Endothelial cell of umbilical vein (primary cell): ENCODE measurements around the gene CECR2. TPM values are rescaled to one million over a fixed set of nuclear protein-coding genes. Genes with fewer than 3 reads are reported as not detected.

ENCODE experiments used
- BruUV-seq: library from RNA; stranded (reverse); fragments of 400-500 nt; replicated peaks from 2 replicates; lab custom pipeline; 2021; lab: Mats Ljungman, UMichigan
- CTCF ChIA-PET: fragments of 300-600, 350-600 bp; sonication (Branson Sonifier 250); formaldehyde crosslinking; loops from one replicate; lab custom pipeline; 2021; ENCODE audit warnings: antibody characterized with exemption, inconsistent platforms; lab: Charles Lee
- POLR2A ChIA-PET: fragments of 300-600, 350-600 bp; sonication (Branson Sonifier 250); formaldehyde crosslinking; loops from one replicate; lab custom pipeline; 2021; ENCODE audit warnings: antibody characterized with exemption, inconsistent platforms; lab: Charles Lee
- DNase-seq: peaks from one replicate; pipeline ENCODE4 v3.0.0-alpha.2; 2011; ENCODE audit warnings: low read depth, low spot score
- FAIRE-seq: peaks from 2 replicates; lab custom pipeline; 2011; peaks lifted over from hg19 to GRCh38; lab: Jason Lieb, UNC
- H2AFZ ChIP-seq: 2 replicates; pipeline ENCODE4 v1.6.0; 2012; ENCODE audit warnings: low read depth, low read length, control low read depth, inconsistent platforms
- H3K27ac ChIP-seq: 2 replicates; pipeline ENCODE4 v1.5.1; 2011; ENCODE audit warnings: low read depth, mild to moderate bottlenecking, control low read depth, low read length, moderate library complexity; ENCODE audit not compliant: insufficient read depth
- H3K27me3 ChIP-seq, 2 experiments: 2 replicates each; pipeline versions ENCODE4 v1.6.0 to v1.6.1; 2011; ENCODE audit warnings: low read length in 2 of 2, mixed read lengths in 1 of 2; ENCODE audit not compliant: control insufficient read depth in 2 of 2, insufficient read depth in 2 of 2
- H3K36me3 ChIP-seq, 2 experiments: 2 replicates in 1 of 2; 3 replicates in 1 of 2; pipeline ENCODE4 v1.5.1; 2011; ENCODE audit warnings: low read length in 2 of 2, mild to moderate bottlenecking in 1 of 2, moderate library complexity in 1 of 2; ENCODE audit not compliant: control insufficient read depth in 2 of 2, insufficient read depth in 2 of 2; ENCODE audit errors: extremely low read depth in 1 of 2
- H3K4me1 ChIP-seq: 3 replicates; pipeline ENCODE4 v1.5.1; 2011; ENCODE audit warnings: mild to moderate bottlenecking, low read length; ENCODE audit not compliant: control insufficient read depth, insufficient read depth; ENCODE audit errors: extremely low read depth
- H3K4me2 ChIP-seq: 2 replicates; pipeline ENCODE4 v1.6.1; 2011; ENCODE audit warnings: low read length, control low read depth, mixed read lengths; ENCODE audit not compliant: insufficient read depth
- H3K4me3 ChIP-seq, 3 experiments: fragments of 200-600 bp in 1 of 3; sonication (generic), shearing (Covaris generic) in 1 of 3; replicated peaks in 1 of 3; 2 replicates each; pipeline ENCODE4 v1.5.1; 2011 to 2016; ENCODE audit warnings: control low read depth in 3 of 3, low read length in 3 of 3, mild to moderate bottlenecking in 2 of 3, inconsistent platforms in 1 of 3, low read depth in 1 of 3, moderate library complexity in 1 of 3; ENCODE audit not compliant: insufficient read depth in 1 of 3
- H3K79me2 ChIP-seq: 2 replicates; pipeline ENCODE4 v1.6.0; 2012; ENCODE audit warnings: low read length, inconsistent platforms; ENCODE audit not compliant: control insufficient read depth, insufficient read depth
- H3K9ac ChIP-seq: replicated peaks from 2 replicates; pipeline ENCODE3; 2011; ENCODE audit warnings: low read length, control low read depth; ENCODE audit not compliant: insufficient read depth; ENCODE audit errors: extremely low read depth
- H3K9me1 ChIP-seq: replicated peaks from 3 replicates; pipeline ENCODE4 v1.6.0; 2011; ENCODE audit warnings: mild to moderate bottlenecking, low read length; ENCODE audit not compliant: control insufficient read depth, insufficient read depth; ENCODE audit errors: extremely low read depth
- H3K9me3 ChIP-seq: replicated peaks from 2 replicates; pipeline ENCODE4 v1.5.1; 2012; ENCODE audit warnings: low read length, inconsistent platforms; ENCODE audit not compliant: control insufficient read depth, insufficient read depth
- H4K20me1 ChIP-seq: replicated peaks from 2 replicates; pipeline ENCODE3; 2011; ENCODE audit warnings: mild to moderate bottlenecking, low read length; ENCODE audit not compliant: control insufficient read depth, insufficient read depth; ENCODE audit errors: extremely low read depth
- CTCF ChIP-seq, 2 donors: IDR thresholded peaks; 1 replicate in 1 of 2; 2 replicates in 1 of 2; pipeline ENCODE4 v1.5.1; 2011; ENCODE audit warnings: low read length in 2 of 2, mild to moderate bottlenecking in 2 of 2, moderate library complexity in 2 of 2, control low read depth in 1 of 2, inconsistent platforms in 1 of 2, low read depth in 1 of 2; ENCODE audit not compliant: insufficient read depth in 1 of 2; ENCODE audit errors: extremely low read depth in 1 of 2
- EZH2 ChIP-seq: IDR thresholded peaks from 2 replicates; pipeline ENCODE4 v1.6.1; 2012; ENCODE audit warnings: borderline replicate concordance, low read depth, mild to moderate bottlenecking, moderate library complexity, low read length, inconsistent platforms; ENCODE audit not compliant: severe bottlenecking
- FOS ChIP-seq: IDR thresholded peaks from 2 replicates; pipeline ENCODE4 v1.6.1; 2011; ENCODE audit warnings: mild to moderate bottlenecking, low read length, moderate library complexity, borderline replicate concordance; ENCODE audit not compliant: insufficient read depth
- GATA2 ChIP-seq: IDR thresholded peaks from 2 replicates; pipeline ENCODE4 v1.7.0; 2011; ENCODE audit warnings: low read depth, mild to moderate bottlenecking, moderate library complexity, mixed read lengths, low read length; ENCODE audit not compliant: insufficient read length, insufficient read depth
- JUN ChIP-seq: IDR thresholded peaks from 2 replicates; pipeline ENCODE4 v1.6.1; 2011; ENCODE audit warnings: borderline replicate concordance, low read depth; ENCODE audit not compliant: insufficient read length, insufficient read depth
- MAX ChIP-seq: IDR thresholded peaks from 2 replicates; pipeline ENCODE4 v1.6.1; 2011; ENCODE audit not compliant: insufficient read depth, insufficient read length
- MYC ChIP-seq: IDR thresholded peaks from one replicate; pipeline ENCODE4 v1.6.1; 2011; ENCODE audit warnings: mild to moderate bottlenecking, low read depth, low read length
- POLR2A ChIP-seq: IDR thresholded peaks from 2 replicates; pipeline ENCODE4 v1.6.1; 2012; ENCODE audit warnings: low read depth, mild to moderate bottlenecking, control low read depth, low read length
- POLR2AphosphoS5 ChIP-seq: IDR thresholded peaks from 2 replicates; pipeline ENCODE4 v1.6.1; 2012; ENCODE audit warnings: low read depth, mild to moderate bottlenecking, control low read depth, low read length, moderate library complexity; ENCODE audit not compliant: insufficient read depth
- dilution Hi-C: fragments of 300-500 bp; cut with MboI; formaldehyde crosslinking; loops from one replicate; pipeline ENCODE4 v1.15.0; 2019; ENCODE audit warnings: low sequenced_read_pairs; ENCODE audit not compliant: extremely low pct_ligation_motif_present
- intact Hi-C: fragments of 100-400 bp; cut with micrococcal nuclease; formaldehyde crosslinking; loops from one replicate; pipeline ENCODE4 v1.10.0; 2022
- polyA plus RNA-seq, 4 experiments: library from polyadenylated mRNA; depleted of rRNA in 3 of 4; stranded (reverse) in 3 of 4; unstranded in 1 of 4; fragments of >200 nt; gene quantifications; 2 replicates each; pipeline versions ENCODE4 v1.2.1 to v1.2.3, GENCODE V29; 2011 to 2012; ENCODE audit warnings: missing spikeins in 1 of 4
- total RNA-seq: library from RNA; stranded (reverse); gene quantifications from 2 replicates; pipeline ENCODE4 v1.2.3, GENCODE V29; 2021

Gene CECR2
- total and polyA plus RNA-seq, 2 donors (not counting 3 experiments of a cell fraction or from before 2014, with no cell fraction given) = 0.01 TPM; not detected in 1

- no peaks in the 10 kb centered on the region for H3K9me1 ChIP-seq
- TF ChIP-seq MAX (no peak), POLR2A (no peak), MYC (no peak), FOS (no peak), EZH2 (no peak), JUN (no peak), CTCF (IDR thresholded peaks at IDR 0.05; ENCODE audit: extremely low read depth in 1 of 2, insufficient read depth in 1 of 2, low read depth in 1 of 2, low read length in 2 of 2) (no peak), POLR2AphosphoS5 (no peak), GATA2 (no peak)
- no TSS peak for BruUV-seq
- H3K9me3 ChIP-seq = no peaks in the 10 kb centered on the region
- H3K4me2 ChIP-seq = no peak overlapping the region
- no peak overlapping the region for H3K27ac ChIP-seq
- H3K4me3 ChIP-seq = no peak overlapping the region
- H3K79me2 ChIP-seq = no peaks in the 10 kb centered on the region
- no peaks in the 10 kb centered on the region for H3K36me3 ChIP-seq
- ChIA-PET CTCF (no interaction called here), POLR2A (no interaction called here)
- H3K9ac ChIP-seq = no peak overlapping the region
- FAIRE-seq (no peak), DNase-seq (no peak)
- H4K20me1 ChIP-seq = no peaks in the 10 kb centered on the region
- dilution Hi-C loops = no loop called here
- H3K4me1 ChIP-seq = peaks cover 16% of the 10 kb centered on the region
- intact Hi-C loops = no loop called here
- H2AFZ ChIP-seq = no peak overlapping the region
- no peaks in the 10 kb centered on the region for H3K27me3 ChIP-seq
Measured at GRCh38 chr22:17411213-17411612, 42.0 kb downstream of the CECR2 start.
